ENCODE measurements around the gene MCAM.

The MCAM gene

GRCh38 chr11:119299416-119299815 lies 17.5 kb downstream of the MCAM start:
- H3K79me2 ChIP-seq (ENCODE audit: control insufficient read depth, low read length) = no peaks in the 10 kb centered on the region
- no peaks in the 10 kb centered on the region for H3K9me3 ChIP-seq (ENCODE audit: control insufficient read depth, insufficient read depth, low read length)
- no peaks in the 10 kb centered on the region for H3K9me2 ChIP-seq (replicated peaks; ENCODE audit: control insufficient read depth, low read length)
- TF ChIP-seq CTCF (IDR thresholded peaks at IDR 0.05; ENCODE audit: low read depth, low read length, poor library complexity, severe bottlenecking) (no peak), EZH2phosphoT487 (IDR thresholded peaks at IDR 0.05; ENCODE audit: borderline replicate concordance, low read length) (no peak)
- H3K27ac ChIP-seq (ENCODE audit: low read depth, low read length) = no peak overlapping the region
- H3K36me3 ChIP-seq (ENCODE audit: control insufficient read depth, low read length) = peaks cover 77% of the 10 kb centered on the region
- H3K4me1 ChIP-seq (ENCODE audit: control insufficient read depth, low read length) = no peaks in the 10 kb centered on the region
- H3K27me3 ChIP-seq (ENCODE audit: control insufficient read depth, low read length) = no peaks in the 10 kb centered on the region
- H3K4me3 ChIP-seq (ENCODE audit: low read length) = no peak overlapping the region
- H3K4me2 ChIP-seq (ENCODE audit: low read length) = no peak overlapping the region
- H3F3A ChIP-seq (ENCODE audit: control insufficient read depth, insufficient read depth) = 0 out of 2 replicates have a peak, but pooled peaks cover 3% of the 10 kb centered on the region
- H4K20me1 ChIP-seq (ENCODE audit: control insufficient read depth, insufficient read depth, low read depth, low read length) = no peaks in the 10 kb centered on the region

- Histone ChIP-seq H3K79me2 (ENCODE audit: control insufficient read depth, low read length) (no peaks in the 10 kb centered on the region), H3K9me3 (ENCODE audit: control insufficient read depth, insufficient read depth, low read length) (no peaks in the 10 kb centered on the region), H3K27me3 (ENCODE audit: control insufficient read depth, low read length) (no peaks in the 10 kb centered on the region), H3K4me3 (ENCODE audit: low read length) (no peak overlapping the region), H3K4me1 (ENCODE audit: control insufficient read depth, low read length) (no peaks in the 10 kb centered on the region), H3K9me2 (replicated peaks; ENCODE audit: control insufficient read depth, low read length) (no peaks in the 10 kb centered on the region), H3F3A (ENCODE audit: control insufficient read depth, insufficient read depth) (0 out of 2 replicates have a peak, but pooled peaks cover 3% of the 10 kb centered on the region), H3K27ac (ENCODE audit: low read depth, low read length) (no peak overlapping the region), H3K4me2 (ENCODE audit: low read length) (no peak overlapping the region), H3K36me3 (ENCODE audit: control insufficient read depth, low read length) (peaks cover 72% of the 10 kb centered on the region), H4K20me1 (ENCODE audit: control insufficient read depth, insufficient read depth, low read depth, low read length) (no peaks in the 10 kb centered on the region)
- TF ChIP-seq EZH2phosphoT487 (IDR thresholded peaks at IDR 0.05; ENCODE audit: borderline replicate concordance, low read length) (no peak), CTCF (IDR thresholded peaks at IDR 0.05; ENCODE audit: low read depth, low read length, poor library complexity, severe bottlenecking) (no peak)
These were observed 18.2 kb downstream of the MCAM start for GRCh38 chr11:119298726-119299125.

GRCh38 chr11:119297938-119298337 lies 19.0 kb downstream of the MCAM start:
- H3K9me3 ChIP-seq (ENCODE audit: control insufficient read depth, insufficient read depth, low read length) = no peaks in the 10 kb centered on the region
- H3K9me2 ChIP-seq (replicated peaks; ENCODE audit: control insufficient read depth, low read length) = no peaks in the 10 kb centered on the region
- H3K4me1 ChIP-seq (ENCODE audit: control insufficient read depth, low read length) = no peaks in the 10 kb centered on the region
- TF ChIP-seq CTCF (IDR thresholded peaks at IDR 0.05; ENCODE audit: low read depth, low read length, poor library complexity, severe bottlenecking) (no peak), EZH2phosphoT487 (IDR thresholded peaks at IDR 0.05; ENCODE audit: borderline replicate concordance, low read length) (no peak)
- no peak overlapping the region for H3K27ac ChIP-seq (ENCODE audit: low read depth, low read length)
- H3K27me3 ChIP-seq (ENCODE audit: control insufficient read depth, low read length) = no peaks in the 10 kb centered on the region
- 0 out of 2 replicates have a peak, but pooled peaks cover 3% of the 10 kb centered on the region for H3F3A ChIP-seq (ENCODE audit: control insufficient read depth, insufficient read depth)
- no peak overlapping the region for H3K4me3 ChIP-seq (ENCODE audit: low read length)
- H3K36me3 ChIP-seq (ENCODE audit: control insufficient read depth, low read length) = peaks cover 64% of the 10 kb centered on the region
- H4K20me1 ChIP-seq (ENCODE audit: control insufficient read depth, insufficient read depth, low read depth, low read length) = no peaks in the 10 kb centered on the region
- H3K4me2 ChIP-seq (ENCODE audit: low read length) = no peak overlapping the region
- H3K79me2 ChIP-seq (ENCODE audit: control insufficient read depth, low read length) = no peaks in the 10 kb centered on the region

All from DOHH2 (cell line).